HG03521 (cell line): ENCODE measurements around the gene ZNF185.

Source experiments
- ATAC-seq: cut with Tn5 transposase; IDR thresholded peaks from one replicate; pipeline ENCODE4 v1.9.1; 2021; ENCODE audit warnings: mild to moderate bottlenecking, moderate library complexity; ENCODE audit not compliant: unreplicated experiment

ZNF185 gene

GRCh38 chrX:152895121-152895520 lies 2.7 kb upstream of the ZNF185 start:
- ATAC-seq, result no peak

- ATAC-seq, result no peak
Measured at GRCh38 chrX:152895724-152896420, 2.0 kb upstream of the ZNF185 start.

- no peak for ATAC-seq
Measured at GRCh38 chrX:152896450-152896849, 1.4 kb upstream of the ZNF185 start.

GRCh38 chrX:152898442-152898841 lies 575 bp downstream of the ZNF185 start:
- ATAC-seq, result no peak

- ATAC-seq, result no peak
Measured at GRCh38 chrX:152899111-152899873, 1.4 kb downstream of the ZNF185 start.

GRCh38 chrX:152899874-152900719 lies 2.2 kb downstream of the ZNF185 start:
- ATAC-seq, result no peak

- ATAC-seq, result no peak
Measured at GRCh38 chrX:152900937-152901445, 3.1 kb downstream of the ZNF185 start.

- no peak for ATAC-seq
Measured at GRCh38 chrX:152901816-152902501, 4.1 kb downstream of the ZNF185 start.

- ATAC-seq, result no peak
Measured at GRCh38 chrX:152902502-152902820, 4.6 kb downstream of the ZNF185 start.

- ATAC-seq, result no peak
Measured at GRCh38 chrX:152903589-152903988, 5.7 kb downstream of the ZNF185 start.

GRCh38 chrX:152904151-152905080 lies 6.5 kb downstream of the ZNF185 start:
- no peak for ATAC-seq

- no peak for ATAC-seq
Measured at GRCh38 chrX:152905081-152905420, 7.2 kb downstream of the ZNF185 start.

GRCh38 chrX:152907084-152907651 lies 9.3 kb downstream of the ZNF185 start:
- ATAC-seq, result no peak

GRCh38 chrX:152908486-152908885 lies 10.6 kb downstream of the ZNF185 start:
- ATAC-seq, result no peak

- peak; percentile 50 for ATAC-seq
Measured at GRCh38 chrX:152910018-152910417, 12.2 kb downstream of the ZNF185 start.

- ATAC-seq, result no peak
Measured at GRCh38 chrX:152912106-152912505, 14.2 kb downstream of the ZNF185 start.

GRCh38 chrX:152912641-152913040 lies 14.8 kb downstream of the ZNF185 start:
- no peak for ATAC-seq

GRCh38 chrX:152913346-152913745 lies 15.5 kb downstream of the ZNF185 start:
- no peak for ATAC-seq

- ATAC-seq, result no peak
Measured at GRCh38 chrX:152913910-152914309, 16.0 kb downstream of the ZNF185 start.
